ENCODE measurements around the gene ROBO1. TPM values are rescaled to one million over a fixed set of nuclear protein-coding genes. Genes with fewer than 3 reads are reported as not detected.

Gene ROBO1
- total RNA-seq, 4 donors from 2014 or later: 12.3 to 112 (median 27.1) TPM

DNA sequence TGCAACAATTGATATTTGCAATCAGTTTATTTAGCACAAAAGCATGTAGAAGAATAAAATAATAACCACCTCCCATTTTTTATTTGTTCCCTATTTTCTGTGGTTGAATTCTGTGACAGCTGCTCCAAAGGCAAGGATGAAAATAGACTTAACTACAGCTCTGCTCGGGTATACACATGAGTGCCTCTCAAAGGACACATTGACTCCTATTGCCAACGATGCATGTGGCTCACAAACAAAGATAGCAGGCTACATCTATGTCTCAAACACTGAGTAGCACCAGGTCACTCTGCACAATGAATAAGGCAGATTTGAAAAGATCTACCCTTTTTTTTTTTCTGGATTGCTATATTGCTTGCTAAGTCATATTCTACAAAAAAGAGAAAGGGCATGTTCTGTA, 612.9 kb downstream of the ROBO1 start:
- no peak for DNase-seq
- no peak overlapping the region for H3K27ac ChIP-seq
- no peaks in the 10 kb centered on the region for H3K36me3 ChIP-seq
- no peak overlapping the region for H3K4me3 ChIP-seq
- intact Hi-C loops (cut with DNase I; ENCODE audit: low total_unique reads): no loop called here
- H3K9me3 ChIP-seq: no peaks in the 10 kb centered on the region
- H3K27me3 ChIP-seq: no peaks in the 10 kb centered on the region
- no peaks in the 10 kb centered on the region for H3K4me1 ChIP-seq
- TF ChIP-seq CTCF (IDR thresholded peaks at IDR 0.05): no peak
- no peak for TF ChIP-seq POLR2A (IDR thresholded peaks at IDR 0.05)

- intact Hi-C loops (cut with DNase I; ENCODE audit: low total_unique reads): no loop called here
- Histone ChIP-seq H3K9me3 (no peaks in the 10 kb centered on the region), H3K36me3 (no peaks in the 10 kb centered on the region), H3K4me3 (no peak overlapping the region), H3K27ac (no peak overlapping the region), H3K4me1 (no peaks in the 10 kb centered on the region), H3K27me3 (no peaks in the 10 kb centered on the region)
- TF ChIP-seq POLR2A (IDR thresholded peaks at IDR 0.05): no peak
- TF ChIP-seq CTCF (IDR thresholded peaks at IDR 0.05): no peak
- no peak for DNase-seq
Measured at GRCh38 chr3:79148786-79149185, 619.0 kb downstream of the ROBO1 start.

DNA sequence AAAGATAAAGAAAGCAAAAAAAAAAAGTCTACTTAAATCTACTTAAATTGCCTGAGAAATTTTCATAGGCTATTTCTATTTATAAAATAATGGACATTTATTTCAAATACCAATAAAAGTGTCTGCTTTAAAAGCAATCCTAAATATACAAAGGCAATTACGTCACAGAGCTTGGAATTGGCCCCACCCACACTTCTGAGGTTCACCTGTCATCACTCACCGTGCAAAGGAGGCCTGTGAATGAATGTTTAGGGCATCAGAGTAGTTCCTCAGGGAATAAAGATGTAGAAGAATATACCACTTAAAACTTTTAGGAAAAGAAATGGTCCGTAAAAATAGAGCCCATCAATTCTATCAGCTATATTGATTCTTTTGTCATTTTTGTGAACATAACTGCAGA, 621.8 kb downstream of the ROBO1 start:
- intact Hi-C loops (cut with DNase I; ENCODE audit: low total_unique reads): no loop called here
- Histone ChIP-seq H3K4me1 (no peaks in the 10 kb centered on the region), H3K4me3 (no peak overlapping the region), H3K36me3 (no peaks in the 10 kb centered on the region), H3K27ac (no peak overlapping the region), H3K27me3 (no peaks in the 10 kb centered on the region), H3K9me3 (no peaks in the 10 kb centered on the region)
- TF ChIP-seq CTCF (IDR thresholded peaks at IDR 0.05) (no peak), POLR2A (IDR thresholded peaks at IDR 0.05) (no peak)
- DNase-seq: no peak

DNA sequence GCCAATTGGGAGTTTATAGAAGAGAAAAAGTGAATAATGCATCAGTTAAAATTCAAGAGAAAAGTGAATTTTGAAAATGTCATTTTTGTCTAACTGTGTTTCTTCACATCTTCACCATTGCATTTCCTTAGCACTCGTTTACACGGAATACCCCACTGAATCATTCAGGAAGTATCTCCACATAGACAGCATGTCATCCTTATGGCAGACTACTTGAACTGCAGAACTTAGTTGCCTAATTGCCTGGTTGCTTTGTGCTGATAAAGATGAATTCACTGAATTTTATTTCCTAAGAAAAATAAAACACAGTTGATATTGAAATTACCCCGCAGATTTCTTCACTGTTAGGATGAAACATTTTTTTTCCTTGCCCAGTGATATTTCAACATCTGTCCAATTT, 627.1 kb downstream of the ROBO1 start:
- Histone ChIP-seq H3K36me3 (no peaks in the 10 kb centered on the region), H3K9me3 (no peaks in the 10 kb centered on the region), H3K4me3 (no peak overlapping the region), H3K4me1 (no peaks in the 10 kb centered on the region), H3K27me3 (no peaks in the 10 kb centered on the region), H3K27ac (no peak overlapping the region)
- no peak for TF ChIP-seq CTCF (IDR thresholded peaks at IDR 0.05)
- no peak for TF ChIP-seq POLR2A (IDR thresholded peaks at IDR 0.05)
- DNase-seq: no peak
- intact Hi-C loops (cut with DNase I; ENCODE audit: low total_unique reads): no loop called here

DNA sequence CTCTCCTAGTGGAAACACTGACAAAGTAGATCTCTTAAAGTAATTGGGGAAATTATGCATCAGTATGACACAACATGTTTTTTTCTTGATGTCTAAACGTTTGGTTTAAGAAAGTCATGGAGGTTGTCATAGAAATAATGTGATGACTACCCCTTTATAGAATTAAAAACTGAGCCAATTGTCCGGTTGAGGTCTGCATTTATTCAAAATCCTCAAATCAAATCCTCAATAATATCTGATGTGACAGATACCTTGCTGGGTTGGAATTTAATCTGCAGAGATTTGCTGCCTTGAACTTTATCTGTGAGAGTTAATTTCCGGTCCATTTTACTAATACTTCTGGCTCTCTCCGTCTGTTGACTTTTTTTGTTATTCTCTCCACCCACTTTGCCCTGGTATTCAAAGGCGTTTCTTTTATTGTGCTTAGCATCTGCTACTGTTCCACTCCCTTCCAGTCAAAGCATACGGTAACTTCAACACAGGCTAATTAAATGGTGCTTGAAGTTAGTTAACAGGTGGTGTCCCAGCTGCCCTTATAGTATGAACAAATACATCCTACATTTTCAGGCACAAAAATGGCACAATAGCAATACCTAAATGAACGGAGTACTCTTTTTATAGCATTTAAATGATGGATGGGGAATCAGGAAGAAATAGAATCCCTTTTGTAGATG, 628.3 kb downstream of the ROBO1 start:
- no peak for DNase-seq
- TF ChIP-seq CTCF (IDR thresholded peaks at IDR 0.05): no peak
- TF ChIP-seq POLR2A (IDR thresholded peaks at IDR 0.05): no peak
- Histone ChIP-seq H3K36me3 (no peaks in the 10 kb centered on the region), H3K27ac (no peak overlapping the region), H3K9me3 (no peaks in the 10 kb centered on the region), H3K27me3 (no peaks in the 10 kb centered on the region), H3K4me1 (no peaks in the 10 kb centered on the region), H3K4me3 (no peak overlapping the region)
- intact Hi-C loops (cut with DNase I; ENCODE audit: low total_unique reads): no loop called here
